Panc1 (cell line): ENCODE results near the gene CIAO1.

Source experiments
- TF ChIP-seq, protein P1 (sequence below), 2 experiments: IDR thresholded peaks; 2 replicates each; pipeline ENCODE4 v1.6.1; 2011 to 2012; ENCODE audit warnings: low read depth in 2 of 2, control low read depth in 1 of 2, low read length in 1 of 2, mild to moderate bottlenecking in 1 of 2, moderate library complexity in 1 of 2; ENCODE audit not compliant: insufficient read depth in 1 of 2
- TF ChIP-seq, protein P2 (sequence below): fragments of 450-650 bp; IDR thresholded peaks from 2 replicates; pipeline ENCODE4 v1.5.1; 2017; ENCODE audit warnings: mild to moderate bottlenecking

DNA sequence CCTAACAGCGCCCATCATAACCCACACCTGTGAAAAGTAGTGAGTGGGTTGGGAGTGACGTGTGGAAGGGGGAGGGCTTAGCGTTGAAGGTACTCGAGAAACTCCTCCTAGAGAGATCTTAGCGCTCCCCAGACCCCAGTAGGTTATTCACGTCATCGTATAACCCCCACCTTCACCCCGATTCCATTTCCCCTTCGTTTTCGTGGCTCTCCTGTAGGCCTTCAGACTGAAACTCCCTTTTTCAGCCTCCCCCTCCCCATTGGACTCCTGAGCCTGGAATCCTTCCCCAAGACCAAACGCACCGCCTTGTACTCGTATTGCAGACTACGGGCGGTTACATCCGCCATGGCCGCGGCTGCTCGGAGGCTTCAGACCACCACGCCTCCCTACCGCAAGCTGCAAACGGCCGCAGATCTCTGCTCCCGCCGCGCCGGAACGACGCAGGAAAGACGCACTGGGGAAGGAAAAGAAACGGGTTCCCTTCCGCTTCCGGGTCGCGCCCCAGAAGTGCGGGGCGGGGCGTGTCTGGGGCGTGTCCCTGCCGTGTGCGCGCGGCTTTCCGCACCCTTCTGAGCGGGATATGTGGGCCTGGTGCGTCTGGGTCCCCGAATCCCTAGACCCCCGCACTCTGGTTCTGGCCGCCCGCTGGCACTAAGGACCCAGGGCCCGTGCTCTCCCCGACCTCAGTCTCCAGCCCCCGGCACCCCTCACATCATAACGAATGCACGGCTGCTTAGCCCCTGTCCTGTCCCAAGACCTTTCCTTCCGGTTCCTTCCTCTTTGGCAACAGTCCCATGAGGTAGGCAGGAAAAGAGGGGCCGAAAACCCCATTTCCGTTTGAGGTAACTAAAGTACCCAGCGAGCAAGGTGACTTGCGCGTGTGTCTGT lies 39.3 kb downstream of the CIAO1 start, which contains the start of gene SNRNP200:
- TF ChIP-seq, protein P1, sequence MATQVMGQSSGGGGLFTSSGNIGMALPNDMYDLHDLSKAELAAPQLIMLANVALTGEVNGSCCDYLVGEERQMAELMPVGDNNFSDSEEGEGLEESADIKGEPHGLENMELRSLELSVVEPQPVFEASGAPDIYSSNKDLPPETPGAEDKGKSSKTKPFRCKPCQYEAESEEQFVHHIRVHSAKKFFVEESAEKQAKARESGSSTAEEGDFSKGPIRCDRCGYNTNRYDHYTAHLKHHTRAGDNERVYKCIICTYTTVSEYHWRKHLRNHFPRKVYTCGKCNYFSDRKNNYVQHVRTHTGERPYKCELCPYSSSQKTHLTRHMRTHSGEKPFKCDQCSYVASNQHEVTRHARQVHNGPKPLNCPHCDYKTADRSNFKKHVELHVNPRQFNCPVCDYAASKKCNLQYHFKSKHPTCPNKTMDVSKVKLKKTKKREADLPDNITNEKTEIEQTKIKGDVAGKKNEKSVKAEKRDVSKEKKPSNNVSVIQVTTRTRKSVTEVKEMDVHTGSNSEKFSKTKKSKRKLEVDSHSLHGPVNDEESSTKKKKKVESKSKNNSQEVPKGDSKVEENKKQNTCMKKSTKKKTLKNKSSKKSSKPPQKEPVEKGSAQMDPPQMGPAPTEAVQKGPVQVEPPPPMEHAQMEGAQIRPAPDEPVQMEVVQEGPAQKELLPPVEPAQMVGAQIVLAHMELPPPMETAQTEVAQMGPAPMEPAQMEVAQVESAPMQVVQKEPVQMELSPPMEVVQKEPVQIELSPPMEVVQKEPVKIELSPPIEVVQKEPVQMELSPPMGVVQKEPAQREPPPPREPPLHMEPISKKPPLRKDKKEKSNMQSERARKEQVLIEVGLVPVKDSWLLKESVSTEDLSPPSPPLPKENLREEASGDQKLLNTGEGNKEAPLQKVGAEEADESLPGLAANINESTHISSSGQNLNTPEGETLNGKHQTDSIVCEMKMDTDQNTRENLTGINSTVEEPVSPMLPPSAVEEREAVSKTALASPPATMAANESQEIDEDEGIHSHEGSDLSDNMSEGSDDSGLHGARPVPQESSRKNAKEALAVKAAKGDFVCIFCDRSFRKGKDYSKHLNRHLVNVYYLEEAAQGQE (IDR thresholded peaks at IDR 0.05; ENCODE audit: insufficient read depth in 1 of 2, low read depth in 2 of 2, low read length in 1 of 2) = 0 out of 4 replicates have a peak, but pooled peaks of 1 of the 2 experiments have one; percentile 11
- TF ChIP-seq, protein P2, sequence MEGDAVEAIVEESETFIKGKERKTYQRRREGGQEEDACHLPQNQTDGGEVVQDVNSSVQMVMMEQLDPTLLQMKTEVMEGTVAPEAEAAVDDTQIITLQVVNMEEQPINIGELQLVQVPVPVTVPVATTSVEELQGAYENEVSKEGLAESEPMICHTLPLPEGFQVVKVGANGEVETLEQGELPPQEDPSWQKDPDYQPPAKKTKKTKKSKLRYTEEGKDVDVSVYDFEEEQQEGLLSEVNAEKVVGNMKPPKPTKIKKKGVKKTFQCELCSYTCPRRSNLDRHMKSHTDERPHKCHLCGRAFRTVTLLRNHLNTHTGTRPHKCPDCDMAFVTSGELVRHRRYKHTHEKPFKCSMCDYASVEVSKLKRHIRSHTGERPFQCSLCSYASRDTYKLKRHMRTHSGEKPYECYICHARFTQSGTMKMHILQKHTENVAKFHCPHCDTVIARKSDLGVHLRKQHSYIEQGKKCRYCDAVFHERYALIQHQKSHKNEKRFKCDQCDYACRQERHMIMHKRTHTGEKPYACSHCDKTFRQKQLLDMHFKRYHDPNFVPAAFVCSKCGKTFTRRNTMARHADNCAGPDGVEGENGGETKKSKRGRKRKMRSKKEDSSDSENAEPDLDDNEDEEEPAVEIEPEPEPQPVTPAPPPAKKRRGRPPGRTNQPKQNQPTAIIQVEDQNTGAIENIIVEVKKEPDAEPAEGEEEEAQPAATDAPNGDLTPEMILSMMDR = no peak
